Glomerular endothelial cell (primary cell): ENCODE measurements around the gene LHFPL3. TPM values are rescaled to one million over a fixed set of nuclear protein-coding genes. Genes with fewer than 3 reads are reported as not detected.

Experiments
- DNase-seq: peaks from one replicate; pipeline ENCODE4 v3.0.0-alpha.2; 2011; ENCODE audit warnings: low read depth, low spot score; ENCODE audit errors: extremely low read depth
- total RNA-seq: library from RNA; depleted of rRNA; stranded (reverse); fragments of >200 nt; gene quantifications from 2 replicates; pipeline ENCODE4 v1.2.3, GENCODE V29; 2015

LHFPL3 gene
- total RNA-seq, 1 donor from 2014 or later, result not detected

- DNase-seq, result peak; percentile 61
Measured at GRCh38 chr7:104791080-104791479, 462.7 kb downstream of the LHFPL3 start.

GRCh38 chr7:104793066-104793465, 464.7 kb downstream of the LHFPL3 start:
- no peak for DNase-seq

GRCh38 chr7:104794154-104794553, 465.8 kb downstream of the LHFPL3 start:
- DNase-seq, result no peak

- DNase-seq, result no peak
Measured at GRCh38 chr7:104794589-104794988, 466.2 kb downstream of the LHFPL3 start.

GRCh38 chr7:104795086-104795485, 466.7 kb downstream of the LHFPL3 start:
- no peak for DNase-seq

- DNase-seq, result peak; percentile 34
Measured at GRCh38 chr7:104795616-104796398, 467.4 kb downstream of the LHFPL3 start.

- no peak for DNase-seq
Measured at GRCh38 chr7:104800307-104800706, 471.9 kb downstream of the LHFPL3 start.

GRCh38 chr7:104801022-104801421, 472.6 kb downstream of the LHFPL3 start:
- no peak for DNase-seq

- DNase-seq, result no peak
Measured at GRCh38 chr7:104803931-104804330, 475.5 kb downstream of the LHFPL3 start.

- no peak for DNase-seq
Measured at GRCh38 chr7:104804696-104805095, 476.3 kb downstream of the LHFPL3 start.

GRCh38 chr7:104805449-104806317, 477.3 kb downstream of the LHFPL3 start:
- DNase-seq, result no peak

GRCh38 chr7:104807671-104808070, 479.3 kb downstream of the LHFPL3 start:
- DNase-seq, result no peak

- no peak for DNase-seq
Measured at GRCh38 chr7:104809906-104810305, 481.5 kb downstream of the LHFPL3 start.

- no peak for DNase-seq
Measured at GRCh38 chr7:104814126-104814525, 485.7 kb downstream of the LHFPL3 start.

GRCh38 chr7:104814671-104815400, 486.4 kb downstream of the LHFPL3 start:
- no peak for DNase-seq

GRCh38 chr7:104816537-104816936, 488.1 kb downstream of the LHFPL3 start:
- no peak for DNase-seq

GRCh38 chr7:104818961-104819880, 490.8 kb downstream of the LHFPL3 start:
- DNase-seq, result no peak

GRCh38 chr7:104820836-104821535, 492.6 kb downstream of the LHFPL3 start:
- DNase-seq, result no peak

- DNase-seq, result no peak
Measured at GRCh38 chr7:104823177-104823576, 494.8 kb downstream of the LHFPL3 start.
